Measurements from ENCODE around the gene PREPL. TPM values are rescaled to one million over a fixed set of nuclear protein-coding genes. Genes with fewer than 3 reads are reported as not detected.

Gene PREPL
- total RNA-seq, 2 experiments from 2014 or later = 30.0 to 31.4 TPM

DNA sequence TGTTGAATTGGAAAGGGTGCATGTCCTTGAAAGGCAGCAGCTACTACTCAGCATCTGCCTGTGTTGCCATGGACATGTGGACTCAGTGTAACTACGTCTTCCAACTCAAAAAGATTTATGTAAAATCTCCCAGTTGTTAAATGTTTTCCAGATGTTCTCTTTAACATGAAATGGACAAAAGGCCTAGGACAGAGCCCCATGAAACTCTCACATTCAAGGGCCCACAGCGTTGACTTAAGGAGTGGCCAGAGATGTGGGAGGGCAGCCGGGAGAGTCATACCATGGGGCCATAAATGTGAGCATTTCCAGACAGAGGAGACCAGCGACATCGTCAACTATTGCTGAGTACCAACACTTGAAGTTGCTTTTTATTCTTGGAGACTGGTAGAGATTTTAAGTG, 76.1 kb downstream of the PREPL start:
- CTCF ChIA-PET = no interaction called here

GRCh38 chr2:44283116-44283666, 78.1 kb downstream of the PREPL start:
- intact Hi-C loops (cut with DNase I, micrococcal nuclease) = no loop called here
- Histone ChIP-seq H3K27ac (ENCODE audit: low read depth in 1 of 2, low read length in 2 of 2) (no peak overlapping the region), H3K4me1 (ENCODE audit: insufficient read depth, low read length) (no peaks in the 10 kb centered on the region), H3K4me3 (ENCODE audit: low read length) (no peak overlapping the region), H3K27me3 (ENCODE audit: control insufficient read depth in 1 of 2, insufficient read depth in 2 of 2, low read length in 2 of 2) (no peaks in the 10 kb centered on the region), H3K9me3 (ENCODE audit: control insufficient read depth in 1 of 2, insufficient read depth in 1 of 2, low read length in 2 of 2) (no peaks in the 10 kb centered on the region), H3K36me3 (ENCODE audit: insufficient read depth, low read length) (no peaks in the 10 kb centered on the region)
- CTCF ChIA-PET = interaction anchor here (0.6 kb wide), 1 partner anchor 23 kb away, joined by 4 read pairs; no protein-coding TSS in a partner anchor
- TF ChIP-seq, protein P1, sequence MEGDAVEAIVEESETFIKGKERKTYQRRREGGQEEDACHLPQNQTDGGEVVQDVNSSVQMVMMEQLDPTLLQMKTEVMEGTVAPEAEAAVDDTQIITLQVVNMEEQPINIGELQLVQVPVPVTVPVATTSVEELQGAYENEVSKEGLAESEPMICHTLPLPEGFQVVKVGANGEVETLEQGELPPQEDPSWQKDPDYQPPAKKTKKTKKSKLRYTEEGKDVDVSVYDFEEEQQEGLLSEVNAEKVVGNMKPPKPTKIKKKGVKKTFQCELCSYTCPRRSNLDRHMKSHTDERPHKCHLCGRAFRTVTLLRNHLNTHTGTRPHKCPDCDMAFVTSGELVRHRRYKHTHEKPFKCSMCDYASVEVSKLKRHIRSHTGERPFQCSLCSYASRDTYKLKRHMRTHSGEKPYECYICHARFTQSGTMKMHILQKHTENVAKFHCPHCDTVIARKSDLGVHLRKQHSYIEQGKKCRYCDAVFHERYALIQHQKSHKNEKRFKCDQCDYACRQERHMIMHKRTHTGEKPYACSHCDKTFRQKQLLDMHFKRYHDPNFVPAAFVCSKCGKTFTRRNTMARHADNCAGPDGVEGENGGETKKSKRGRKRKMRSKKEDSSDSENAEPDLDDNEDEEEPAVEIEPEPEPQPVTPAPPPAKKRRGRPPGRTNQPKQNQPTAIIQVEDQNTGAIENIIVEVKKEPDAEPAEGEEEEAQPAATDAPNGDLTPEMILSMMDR (IDR thresholded peaks at IDR 0.05) = no peak
- H3K27me3 Mint-ChIP-seq = no peaks in the 10 kb centered on the region
- no peaks in the 10 kb centered on the region for H3K9me3 Mint-ChIP-seq
- no peaks in the 10 kb centered on the region for H3K4me1 Mint-ChIP-seq (ENCODE audit: low read depth)
- DNase-seq (no peak), ATAC-seq (ENCODE audit: poor library complexity) (no peak)
- no peaks in the 10 kb centered on the region for H3K36me3 Mint-ChIP-seq (ENCODE audit: low read depth)
- no peak overlapping the region for H3K4me3 Mint-ChIP-seq
- POLR2A ChIA-PET = no interaction called here
- no peak overlapping the region for H3K27ac Mint-ChIP-seq

More for the DNA sequence above, 76.1 kb downstream of the PREPL start:
- no peaks in the 10 kb centered on the region for H3K9me3 Mint-ChIP-seq
- H3K4me3 ChIP-seq (ENCODE audit: low read length) = no peak overlapping the region
- no peak overlapping the region for H3K27ac ChIP-seq (ENCODE audit: low read depth in 1 of 2, low read length in 2 of 2)
- TF ChIP-seq, protein P1 (IDR thresholded peaks at IDR 0.05) = no peak
- POLR2A ChIA-PET = no interaction called here
- H3K9me3 ChIP-seq (ENCODE audit: control insufficient read depth in 1 of 2, insufficient read depth in 1 of 2, low read length in 2 of 2) = no peaks in the 10 kb centered on the region
- no peak overlapping the region for H3K27ac Mint-ChIP-seq
- H3K36me3 Mint-ChIP-seq (ENCODE audit: low read depth) = no peaks in the 10 kb centered on the region
- H3K4me1 ChIP-seq (ENCODE audit: insufficient read depth, low read length) = no peaks in the 10 kb centered on the region
- H3K36me3 ChIP-seq (ENCODE audit: insufficient read depth, low read length) = no peaks in the 10 kb centered on the region
- ATAC-seq (ENCODE audit: poor library complexity) = no peak
- no peaks in the 10 kb centered on the region for H3K4me1 Mint-ChIP-seq (ENCODE audit: low read depth)
- no peaks in the 10 kb centered on the region for H3K27me3 ChIP-seq (ENCODE audit: control insufficient read depth in 1 of 2, insufficient read depth in 2 of 2, low read length in 2 of 2)
- intact Hi-C loops (cut with DNase I, micrococcal nuclease) = no loop called here
- H3K27me3 Mint-ChIP-seq = no peaks in the 10 kb centered on the region
- no peak overlapping the region for H3K4me3 Mint-ChIP-seq
- DNase-seq = no peak

- CTCF ChIA-PET = no interaction called here
- intact Hi-C loops (cut with DNase I, micrococcal nuclease) = no loop called here
These were observed 80.4 kb downstream of the PREPL start for GRCh38 chr2:44280869-44281268.

More at GRCh38 chr2:44280869-44281268, 80.4 kb downstream of the PREPL start:
- no peak for DNase-seq
- H3K9me3 Mint-ChIP-seq = no peaks in the 10 kb centered on the region
- Histone ChIP-seq H3K36me3 (ENCODE audit: insufficient read depth, low read length) (no peaks in the 10 kb centered on the region), H3K4me1 (ENCODE audit: insufficient read depth, low read length) (no peaks in the 10 kb centered on the region), H3K27ac (ENCODE audit: low read depth in 1 of 2, low read length in 2 of 2) (no peak overlapping the region), H3K27me3 (ENCODE audit: control insufficient read depth in 1 of 2, insufficient read depth in 2 of 2, low read length in 2 of 2) (no peaks in the 10 kb centered on the region), H3K4me3 (ENCODE audit: low read length) (no peak overlapping the region), H3K9me3 (ENCODE audit: control insufficient read depth in 1 of 2, insufficient read depth in 1 of 2, low read length in 2 of 2) (no peaks in the 10 kb centered on the region)
- TF ChIP-seq, protein P1 (IDR thresholded peaks at IDR 0.05) = no peak
- POLR2A ChIA-PET = no interaction called here
- no peak overlapping the region for H3K27ac Mint-ChIP-seq
- no peak overlapping the region for H3K4me3 Mint-ChIP-seq
- no peak for ATAC-seq (ENCODE audit: poor library complexity)
- H3K36me3 Mint-ChIP-seq (ENCODE audit: low read depth) = no peaks in the 10 kb centered on the region
- no peaks in the 10 kb centered on the region for H3K27me3 Mint-ChIP-seq
- H3K4me1 Mint-ChIP-seq (ENCODE audit: low read depth) = no peaks in the 10 kb centered on the region

All from CD4-positive, alpha-beta T cell (primary cell).